GM12865 (cell line): ENCODE data around the gene DEDD2.

Experiments used
- DNase-seq: peaks from one replicate; pipeline ENCODE4 v3.0.0; 2010; ENCODE audit warnings: low read depth
- H3K4me3 ChIP-seq: 2 replicates; pipeline ENCODE4 v1.5.1; 2011; ENCODE audit warnings: mild to moderate bottlenecking, low read depth, low read length, control low read depth
- CTCF ChIP-seq: IDR thresholded peaks from 2 replicates; pipeline ENCODE4 v1.5.1; 2011; ENCODE audit warnings: low read length, control low read depth, low read depth, inconsistent platforms; ENCODE audit not compliant: insufficient read depth; ENCODE audit errors: missing control alignments

Gene DEDD2

GRCh38 chr19:42250183-42250665 lies 32.7 kb upstream of the DEDD2 start:
- TF ChIP-seq CTCF: no peak
- no peak for DNase-seq
- H3K4me3 ChIP-seq: no peak overlapping the region

- no peak for TF ChIP-seq CTCF
- DNase-seq: no peak
Measured at GRCh38 chr19:42249769-42250168, 32.3 kb upstream of the DEDD2 start.

GRCh38 chr19:42249149-42249750 lies 31.8 kb upstream of the DEDD2 start:
- no peak for TF ChIP-seq CTCF
- no peak overlapping the region for H3K4me3 ChIP-seq
- no peak for DNase-seq

More at GRCh38 chr19:42249769-42250168, 32.3 kb upstream of the DEDD2 start:
- no peak overlapping the region for H3K4me3 ChIP-seq

GRCh38 chr19:42248270-42249148 lies 31.0 kb upstream of the DEDD2 start:
- DNase-seq: no peak
- H3K4me3 ChIP-seq: no peak overlapping the region
- TF ChIP-seq CTCF: no peak

- no peak for TF ChIP-seq CTCF
- DNase-seq: no peak
- H3K4me3 ChIP-seq: no peak overlapping the region
Measured at GRCh38 chr19:42247640-42248199, 30.2 kb upstream of the DEDD2 start.

- no peak for DNase-seq
- no peak overlapping the region for H3K4me3 ChIP-seq
- TF ChIP-seq CTCF: no peak
Measured at GRCh38 chr19:42246922-42247639, 29.6 kb upstream of the DEDD2 start.
